Measurements from ENCODE around the gene FSTL4.

The FSTL4 gene

DNA sequence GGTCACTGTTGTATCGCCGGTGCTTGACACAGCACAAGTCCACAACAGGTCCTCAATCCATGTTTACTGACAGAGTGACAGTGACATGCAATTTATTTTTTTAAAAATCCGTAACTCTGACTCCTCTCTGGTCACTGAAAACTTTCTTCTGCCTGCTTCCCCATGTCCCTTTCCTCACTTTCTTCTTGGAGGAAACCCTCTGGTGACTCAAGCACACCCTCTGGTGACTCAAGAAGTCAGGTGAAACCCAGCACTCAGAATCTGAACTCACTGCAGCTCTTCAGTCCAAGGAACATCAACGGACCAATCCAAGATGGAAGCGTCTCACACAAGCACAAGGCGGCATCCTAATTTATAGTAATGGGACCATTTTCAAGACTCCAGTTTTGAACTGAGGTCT, 245.9 kb downstream of the FSTL4 start:
- no peak for TF ChIP-seq ZFX (IDR thresholded peaks at IDR 0.05; ENCODE audit: borderline replicate concordance)
- TF ChIP-seq, protein P1, sequence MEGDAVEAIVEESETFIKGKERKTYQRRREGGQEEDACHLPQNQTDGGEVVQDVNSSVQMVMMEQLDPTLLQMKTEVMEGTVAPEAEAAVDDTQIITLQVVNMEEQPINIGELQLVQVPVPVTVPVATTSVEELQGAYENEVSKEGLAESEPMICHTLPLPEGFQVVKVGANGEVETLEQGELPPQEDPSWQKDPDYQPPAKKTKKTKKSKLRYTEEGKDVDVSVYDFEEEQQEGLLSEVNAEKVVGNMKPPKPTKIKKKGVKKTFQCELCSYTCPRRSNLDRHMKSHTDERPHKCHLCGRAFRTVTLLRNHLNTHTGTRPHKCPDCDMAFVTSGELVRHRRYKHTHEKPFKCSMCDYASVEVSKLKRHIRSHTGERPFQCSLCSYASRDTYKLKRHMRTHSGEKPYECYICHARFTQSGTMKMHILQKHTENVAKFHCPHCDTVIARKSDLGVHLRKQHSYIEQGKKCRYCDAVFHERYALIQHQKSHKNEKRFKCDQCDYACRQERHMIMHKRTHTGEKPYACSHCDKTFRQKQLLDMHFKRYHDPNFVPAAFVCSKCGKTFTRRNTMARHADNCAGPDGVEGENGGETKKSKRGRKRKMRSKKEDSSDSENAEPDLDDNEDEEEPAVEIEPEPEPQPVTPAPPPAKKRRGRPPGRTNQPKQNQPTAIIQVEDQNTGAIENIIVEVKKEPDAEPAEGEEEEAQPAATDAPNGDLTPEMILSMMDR (IDR thresholded peaks at IDR 0.05), result no peak

DNA sequence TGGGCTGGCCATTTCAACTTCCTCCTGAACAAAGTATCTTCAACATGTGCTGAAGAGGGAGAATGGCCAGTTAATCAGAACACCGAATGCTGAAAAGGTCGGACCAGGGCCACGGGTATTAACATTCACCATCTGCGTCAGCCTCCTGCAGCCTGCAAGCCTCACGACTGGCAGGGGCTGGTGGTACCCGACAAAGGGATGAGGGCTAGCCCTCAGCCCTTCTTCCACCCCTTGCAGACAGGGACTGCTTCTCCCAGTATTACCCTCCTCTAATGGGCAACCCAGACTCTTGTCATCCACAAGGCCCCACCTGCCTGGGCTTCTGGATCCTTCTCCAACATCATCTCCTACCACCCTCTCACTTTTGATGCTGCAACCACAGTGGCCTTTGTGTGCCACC, 246.6 kb downstream of the FSTL4 start:
- no peak overlapping the region for H3K27ac ChIP-seq
- no peak for TF ChIP-seq ZFX (IDR thresholded peaks at IDR 0.05; ENCODE audit: borderline replicate concordance)
- TF ChIP-seq, protein P1 (IDR thresholded peaks at IDR 0.05), result no peak

More for the DNA sequence above, 245.9 kb downstream of the FSTL4 start:
- no peak overlapping the region for H3K27ac ChIP-seq

DNA sequence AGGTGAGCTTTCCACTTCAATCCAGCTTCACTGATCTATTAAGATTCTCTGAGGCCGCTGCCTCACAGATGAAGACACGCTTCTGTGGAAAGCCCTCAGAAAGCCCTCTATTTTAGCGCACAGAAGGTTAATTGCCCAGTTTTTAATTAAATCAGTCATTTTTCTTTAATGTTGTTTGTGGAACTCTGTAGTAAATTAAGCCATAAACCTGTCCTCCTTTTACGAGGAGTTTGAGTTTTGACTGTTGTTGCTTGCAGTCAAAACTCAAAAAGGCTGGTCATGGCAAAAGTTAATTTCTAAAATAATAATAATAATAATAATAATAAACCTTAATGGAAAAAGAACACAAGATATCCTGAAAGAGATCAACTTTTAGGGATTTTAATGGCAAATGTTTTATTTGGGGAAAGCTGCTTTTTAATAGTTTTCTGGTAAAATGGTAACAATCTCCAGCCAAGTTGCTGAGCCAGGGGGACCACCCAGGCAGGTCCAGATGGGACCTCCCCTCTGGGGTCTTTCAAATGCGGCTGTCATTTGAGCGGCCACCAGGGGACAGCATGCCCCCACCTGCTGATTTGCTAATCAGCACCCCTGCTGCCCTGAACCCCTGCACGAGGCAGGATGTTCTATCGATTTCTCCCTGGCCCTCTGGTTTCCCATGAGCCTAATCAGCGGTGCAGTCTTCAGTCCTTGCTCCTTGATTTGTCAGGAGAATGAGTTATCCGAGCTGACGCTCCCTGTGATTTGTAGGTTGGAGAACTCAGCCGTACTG, 247.2 kb downstream of the FSTL4 start:
- no peak overlapping the region for H3K27ac ChIP-seq
- no peak for TF ChIP-seq ZFX (IDR thresholded peaks at IDR 0.05; ENCODE audit: borderline replicate concordance)
- TF ChIP-seq, protein P1 (IDR thresholded peaks at IDR 0.05), result peak; percentile 21; the same call in 1 of the 2 replicates

DNA sequence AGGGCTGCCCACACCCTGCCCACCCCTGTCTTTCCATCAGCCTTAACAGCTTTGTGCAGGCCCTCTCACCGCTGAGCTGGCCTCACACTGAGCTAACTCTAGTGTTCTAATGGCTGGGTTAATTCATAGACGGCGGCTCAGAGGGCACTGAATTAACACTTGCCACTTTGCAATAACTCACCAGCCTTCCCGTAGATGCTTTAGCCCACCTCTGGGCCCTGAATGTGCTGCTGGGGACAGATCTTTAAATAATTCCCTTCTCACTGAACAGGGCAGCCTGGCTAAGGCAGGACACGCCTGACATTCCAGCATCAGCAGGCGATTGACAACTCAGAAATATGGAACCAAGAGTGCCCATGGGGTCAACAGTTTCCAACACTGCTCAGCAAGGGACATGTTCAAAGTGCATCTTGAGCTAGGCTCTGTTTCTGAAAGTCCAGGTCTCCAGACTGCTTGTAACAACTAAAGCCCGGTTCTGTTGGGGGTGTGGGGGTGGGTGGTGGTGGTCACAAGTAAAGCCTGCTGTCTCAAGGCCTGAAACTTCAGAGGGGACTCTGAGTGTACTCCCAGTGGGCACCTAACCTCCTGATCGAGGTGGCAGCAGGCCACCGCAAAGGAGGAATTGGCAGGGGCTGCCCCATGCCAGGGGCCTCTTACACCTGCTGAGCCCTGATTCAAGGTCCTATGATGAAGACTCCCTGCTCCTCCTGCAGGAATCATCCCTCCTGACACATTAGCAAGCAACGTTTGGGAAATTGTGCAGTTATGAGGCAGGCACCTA, 248.3 kb downstream of the FSTL4 start:
- TF ChIP-seq ZFX (IDR thresholded peaks at IDR 0.05; ENCODE audit: borderline replicate concordance), result no peak
- TF ChIP-seq, protein P1 (IDR thresholded peaks at IDR 0.05), result no peak
- H3K27ac ChIP-seq, result no peak overlapping the region

DNA sequence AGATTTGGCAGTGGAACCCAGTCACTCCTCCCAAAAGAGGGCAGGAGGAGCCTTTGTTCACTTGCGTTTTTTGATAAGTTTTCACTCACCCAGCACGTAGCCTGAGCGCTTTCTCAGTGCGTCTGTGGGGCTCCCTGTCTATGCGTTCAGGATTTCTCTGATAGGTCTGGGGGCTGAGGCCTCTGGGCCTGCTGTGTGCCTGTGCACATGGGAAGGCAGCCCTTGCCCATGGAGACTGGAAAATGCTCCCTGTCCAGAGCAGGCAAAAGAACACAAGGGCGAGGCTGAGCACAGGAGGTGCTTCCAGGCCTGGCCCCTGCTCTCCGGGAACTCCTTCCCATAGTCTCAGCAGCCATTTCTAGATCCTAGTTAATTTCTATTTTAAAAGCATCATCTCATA, 249.9 kb downstream of the FSTL4 start:
- no peak for TF ChIP-seq ZFX (IDR thresholded peaks at IDR 0.05; ENCODE audit: borderline replicate concordance)
- H3K27ac ChIP-seq, result no peak overlapping the region

DNA sequence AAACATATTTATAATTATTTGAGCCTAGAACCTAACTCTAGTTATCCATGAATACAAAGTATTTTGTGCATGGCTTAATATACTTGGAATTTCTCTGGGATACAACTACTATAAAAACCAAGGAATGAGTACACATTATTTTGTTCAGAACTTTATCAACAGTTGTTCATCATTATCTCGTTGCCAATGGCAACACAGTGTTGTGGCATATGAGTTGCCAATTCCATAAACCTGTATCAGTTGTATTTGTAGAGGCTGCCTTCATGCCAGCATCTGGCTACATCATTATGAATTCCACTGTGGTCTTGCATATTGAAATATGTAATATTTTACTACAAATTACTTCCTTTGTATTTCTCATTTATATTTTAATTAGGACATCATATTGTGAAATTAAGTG, 250.4 kb downstream of the FSTL4 start:
- no peak overlapping the region for H3K27ac ChIP-seq
- TF ChIP-seq, protein P1 (IDR thresholded peaks at IDR 0.05), result no peak
- no peak for TF ChIP-seq ZFX (IDR thresholded peaks at IDR 0.05; ENCODE audit: borderline replicate concordance)

DNA sequence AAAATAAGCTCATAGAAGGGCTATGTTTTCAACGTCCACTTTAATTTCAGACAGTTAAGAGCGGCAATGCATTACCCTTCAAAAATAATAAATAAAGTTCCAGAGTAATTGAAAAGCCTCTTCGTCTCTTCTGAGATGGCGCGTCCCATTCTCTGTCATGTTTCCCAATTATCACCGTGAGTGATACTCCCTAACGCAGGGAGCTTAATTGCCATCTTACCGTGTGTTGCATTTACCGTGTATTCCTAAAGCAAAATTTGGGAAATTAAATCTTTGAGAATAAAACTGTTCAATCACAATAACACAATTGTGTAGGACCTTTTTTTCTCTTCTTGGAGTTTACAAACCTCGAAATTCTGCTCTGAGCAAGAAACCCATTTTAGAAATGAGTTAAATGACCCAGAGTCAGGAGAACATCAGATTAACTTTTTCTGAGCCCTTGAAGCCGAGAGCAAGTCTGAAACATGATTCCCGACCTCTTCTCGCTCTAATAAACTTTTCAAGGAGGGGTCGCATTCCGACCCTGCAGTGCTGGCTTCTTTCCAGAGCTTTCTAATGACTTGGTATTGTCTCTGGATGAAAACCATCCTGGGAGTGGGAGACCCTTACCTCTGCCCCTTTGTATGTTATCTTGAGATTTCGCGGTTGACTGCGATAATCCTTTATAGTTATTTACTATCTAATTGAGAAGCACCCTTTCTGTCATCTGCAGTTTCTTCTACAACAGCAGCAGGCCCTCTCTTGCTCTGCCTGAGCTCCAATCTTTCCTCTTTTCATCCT, 251.5 kb downstream of the FSTL4 start:
- TF ChIP-seq, protein P1 (IDR thresholded peaks at IDR 0.05), result no peak
- TF ChIP-seq ZFX (IDR thresholded peaks at IDR 0.05; ENCODE audit: borderline replicate concordance), result no peak
- H3K27ac ChIP-seq, result no peak overlapping the region
